ENCODE measurements around the gene PDZD4.
"Not testable (repeated sequence)": the region's sequence is repeated elsewhere in the genome, so short reads cannot be mapped to it uniquely, and the experiment has no call there.

The PDZD4 gene

DNA sequence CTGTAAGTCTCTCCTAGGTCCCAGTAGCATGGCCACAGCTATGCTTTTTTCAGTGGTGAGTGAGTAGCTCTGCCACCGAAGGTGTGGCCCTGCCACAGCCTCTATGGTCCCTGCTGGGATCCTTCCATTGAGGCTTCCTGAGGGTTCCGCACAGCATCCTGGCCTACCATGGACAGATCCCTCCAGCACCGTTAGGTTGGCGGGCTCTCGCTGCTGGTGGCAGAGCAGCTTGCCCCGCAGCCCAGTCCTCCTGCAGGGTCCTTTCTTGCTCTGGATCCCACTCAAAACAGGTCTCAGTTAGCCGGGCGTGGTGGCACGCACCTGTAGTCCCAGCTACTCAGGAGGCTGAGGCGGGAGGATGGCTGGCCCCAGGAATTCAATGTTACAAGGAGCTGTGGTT, 2.4 kb upstream of the PDZD4 start:
- no peak for DNase-seq (ENCODE audit: low spot score)

DNA sequence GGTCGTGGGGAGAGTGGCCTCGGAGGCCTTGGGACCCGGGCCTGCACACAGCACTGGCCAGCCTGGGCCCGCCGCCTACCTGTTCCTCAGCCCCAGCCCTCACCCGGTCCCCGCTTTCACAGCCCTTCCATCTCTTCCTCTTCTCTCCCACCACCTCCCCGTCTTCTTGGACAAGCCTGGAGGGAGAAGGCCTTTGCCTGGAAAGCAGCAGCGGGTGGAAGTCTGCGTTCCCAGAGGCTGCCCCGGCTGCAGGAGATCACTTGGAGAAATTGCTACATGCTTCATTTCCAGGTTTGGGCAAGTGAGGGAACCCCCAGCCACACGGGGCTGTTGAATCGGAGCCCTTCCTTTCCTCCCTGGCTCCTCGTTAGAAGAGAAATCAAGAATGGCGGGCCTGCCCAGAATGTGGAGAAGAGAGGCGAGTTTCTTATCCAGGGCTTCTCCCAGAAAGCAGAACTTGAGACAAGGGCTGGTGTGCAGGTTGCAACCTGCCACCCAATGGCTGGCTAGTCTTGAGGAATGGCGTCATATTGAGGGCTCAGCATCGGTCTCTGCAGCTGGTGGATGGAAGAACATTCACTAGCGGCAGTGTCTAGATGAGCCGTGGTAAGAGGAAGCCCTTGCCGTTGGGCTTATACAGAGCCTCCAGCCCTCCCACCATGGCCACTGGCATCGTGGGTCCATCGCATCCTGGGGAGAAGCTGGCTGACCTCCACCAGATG, 1.2 kb upstream of the PDZD4 start:
- no peak for DNase-seq (ENCODE audit: low spot score)

DNA sequence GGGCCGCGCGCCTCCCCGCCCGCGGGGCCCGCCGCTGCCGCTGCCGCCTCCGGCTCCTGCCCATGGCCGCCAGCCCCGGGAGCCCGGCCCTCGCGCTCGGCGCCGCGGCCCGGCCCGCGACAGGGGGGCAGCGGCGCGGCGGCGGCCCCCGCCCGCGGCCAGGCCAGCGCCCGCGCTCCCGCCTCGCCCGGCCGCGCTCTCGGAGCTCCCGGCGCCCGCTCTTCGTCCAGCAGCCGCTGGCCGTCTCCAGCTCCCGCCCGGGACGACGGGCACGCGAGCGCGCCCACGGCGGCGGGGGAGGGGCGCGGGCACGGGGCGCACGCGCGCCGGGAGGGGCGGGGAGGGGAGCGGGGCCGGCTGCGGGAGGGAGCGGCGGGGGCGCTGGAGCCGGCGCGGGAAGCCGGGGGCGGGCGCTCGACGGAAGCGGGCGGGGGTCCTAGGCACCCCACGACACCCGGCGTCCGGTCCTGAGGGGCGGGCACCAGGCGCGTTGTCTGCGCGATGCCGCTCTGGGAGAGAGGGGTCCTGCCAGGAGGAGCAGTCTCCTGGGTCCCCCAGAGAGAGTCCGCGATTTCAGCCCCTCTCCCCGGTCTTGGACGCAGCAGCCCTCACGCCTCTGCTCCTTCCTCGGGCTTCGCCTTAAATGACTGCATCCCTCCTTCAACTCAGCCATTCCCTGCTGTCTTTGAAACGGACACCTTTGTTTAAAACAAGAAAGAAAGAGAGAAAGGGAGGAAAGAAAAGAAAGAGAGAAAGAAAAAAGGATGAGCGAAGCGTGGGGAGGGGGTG, 490 bp upstream of the PDZD4 start:
- no peak for DNase-seq (ENCODE audit: low spot score)

DNA sequence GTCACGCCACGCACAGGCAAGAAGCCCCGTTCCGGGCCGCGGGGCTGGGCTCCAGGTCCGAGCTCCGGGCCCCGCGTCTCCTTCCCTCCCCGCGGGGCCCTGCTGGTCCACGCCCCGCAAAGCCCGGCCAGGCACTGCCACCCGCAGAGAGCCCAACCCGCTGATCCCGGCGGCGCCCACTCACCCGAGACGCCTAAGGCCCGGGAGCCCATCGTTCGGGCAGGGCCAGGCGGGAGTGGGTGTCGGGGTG, 870 bp downstream of the PDZD4 start:
- DNase-seq (ENCODE audit: low spot score), result no peak

DNA sequence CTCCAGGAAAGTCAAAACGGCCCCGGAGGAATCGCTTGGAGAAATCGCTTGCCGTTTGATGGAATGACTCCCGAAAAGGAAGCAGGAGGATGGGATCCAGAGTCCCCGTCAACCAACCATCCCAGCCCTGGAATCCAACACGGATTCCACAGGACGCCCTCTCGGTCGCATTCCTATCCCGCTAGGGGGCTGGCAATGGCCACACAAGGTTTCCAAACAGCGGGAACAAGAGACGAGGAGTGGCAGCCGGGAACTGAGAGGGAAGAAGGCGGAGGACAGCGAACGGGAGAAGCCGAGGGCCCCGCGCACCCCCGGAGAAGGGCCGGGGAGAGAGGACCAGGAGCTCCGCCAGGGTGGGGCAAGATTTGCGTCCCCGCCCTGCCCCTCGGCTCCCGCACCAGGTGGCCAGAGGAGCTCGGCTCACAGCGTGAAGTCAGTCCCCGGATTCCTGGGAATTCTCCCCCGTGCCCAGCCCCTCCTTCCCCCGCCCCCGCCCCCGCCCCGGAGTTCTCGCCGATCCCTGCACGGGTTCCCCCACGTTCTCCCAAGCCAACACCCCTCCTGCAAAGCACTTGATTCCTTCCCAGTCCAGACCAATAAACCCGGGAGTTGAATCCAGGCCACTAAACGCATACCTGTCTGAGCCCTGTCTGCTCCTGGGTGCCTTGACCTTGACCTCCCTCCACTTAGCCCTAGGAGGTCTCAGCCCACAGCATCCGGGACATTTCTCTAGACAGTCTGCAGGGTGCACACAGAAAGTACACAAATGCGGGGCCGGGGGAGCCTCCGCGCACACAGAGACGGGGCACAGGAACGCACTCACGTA, 1.4 kb downstream of the PDZD4 start:
- no peak for DNase-seq (ENCODE audit: low spot score)

DNA sequence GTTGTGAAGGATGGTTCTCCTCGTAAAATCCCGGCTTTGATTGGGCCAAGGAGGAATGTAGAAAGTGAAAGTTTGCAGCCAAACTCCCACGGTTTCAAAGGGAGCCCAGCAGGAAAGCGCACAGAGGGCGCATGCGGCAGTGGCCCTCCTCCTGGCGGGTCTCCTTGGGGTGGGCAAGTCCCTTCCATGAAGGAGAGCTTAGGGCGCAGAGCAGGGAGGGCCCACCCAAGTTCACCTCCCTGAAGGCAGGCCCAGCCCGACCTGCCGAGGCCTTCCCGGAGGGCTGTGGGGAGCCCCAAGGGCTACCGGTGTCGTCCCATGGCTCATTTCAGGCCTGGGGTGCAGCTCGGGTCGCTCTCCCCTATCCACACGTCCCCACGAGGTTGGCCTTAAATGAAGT, 2.0 kb downstream of the PDZD4 start:
- DNase-seq (ENCODE audit: low spot score), result peak; percentile 1

- no peak for DNase-seq (ENCODE audit: low spot score)
Measured at GRCh38 chrX:153827903-153828302, 2.4 kb downstream of the PDZD4 start.

- no peak for DNase-seq (ENCODE audit: low spot score)
Measured at GRCh38 chrX:153827016-153827415, 3.3 kb downstream of the PDZD4 start.

- DNase-seq (ENCODE audit: low spot score), result no peak
Measured at GRCh38 chrX:153825042-153825441, 5.3 kb downstream of the PDZD4 start.

DNA sequence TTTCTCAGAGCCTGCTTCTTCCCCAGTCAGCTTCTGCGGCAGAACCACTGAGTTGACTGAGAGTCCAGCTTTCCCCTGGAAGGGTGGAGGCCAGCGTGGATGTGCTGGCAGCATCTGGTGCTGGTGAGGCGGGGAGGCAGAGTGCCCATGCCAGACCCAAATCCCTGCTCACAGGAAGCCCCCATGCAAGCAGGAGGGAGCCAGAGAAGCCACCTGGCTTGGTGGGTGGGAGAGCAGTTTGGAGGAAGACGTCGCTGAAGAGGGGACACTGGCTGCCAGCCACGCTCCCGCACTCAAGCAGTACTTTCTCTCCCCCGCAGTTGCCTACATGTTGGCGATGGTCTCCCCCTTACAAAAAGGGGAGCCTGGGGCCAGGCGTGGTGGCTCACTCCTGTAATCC, 6.0 kb downstream of the PDZD4 start:
- DNase-seq (ENCODE audit: low spot score), result peak; percentile 0

- DNase-seq (ENCODE audit: low spot score), result no peak
Measured at GRCh38 chrX:153821066-153821465, 9.3 kb downstream of the PDZD4 start.

GRCh38 chrX:153820601-153821000, 9.7 kb downstream of the PDZD4 start:
- DNase-seq (ENCODE audit: low spot score), result no peak

- DNase-seq (ENCODE audit: low spot score), result no peak
Measured at GRCh38 chrX:153819384-153820040, 10.8 kb downstream of the PDZD4 start.

- DNase-seq (ENCODE audit: low spot score), result peak; percentile 59
Measured at GRCh38 chrX:153818571-153819383, 11.6 kb downstream of the PDZD4 start.

GRCh38 chrX:153818064-153818463, 12.3 kb downstream of the PDZD4 start:
- DNase-seq (ENCODE audit: low spot score), result not testable (repeated sequence)

GRCh38 chrX:153816831-153817690, 13.3 kb downstream of the PDZD4 start:
- no peak for DNase-seq (ENCODE audit: low spot score)

DNA sequence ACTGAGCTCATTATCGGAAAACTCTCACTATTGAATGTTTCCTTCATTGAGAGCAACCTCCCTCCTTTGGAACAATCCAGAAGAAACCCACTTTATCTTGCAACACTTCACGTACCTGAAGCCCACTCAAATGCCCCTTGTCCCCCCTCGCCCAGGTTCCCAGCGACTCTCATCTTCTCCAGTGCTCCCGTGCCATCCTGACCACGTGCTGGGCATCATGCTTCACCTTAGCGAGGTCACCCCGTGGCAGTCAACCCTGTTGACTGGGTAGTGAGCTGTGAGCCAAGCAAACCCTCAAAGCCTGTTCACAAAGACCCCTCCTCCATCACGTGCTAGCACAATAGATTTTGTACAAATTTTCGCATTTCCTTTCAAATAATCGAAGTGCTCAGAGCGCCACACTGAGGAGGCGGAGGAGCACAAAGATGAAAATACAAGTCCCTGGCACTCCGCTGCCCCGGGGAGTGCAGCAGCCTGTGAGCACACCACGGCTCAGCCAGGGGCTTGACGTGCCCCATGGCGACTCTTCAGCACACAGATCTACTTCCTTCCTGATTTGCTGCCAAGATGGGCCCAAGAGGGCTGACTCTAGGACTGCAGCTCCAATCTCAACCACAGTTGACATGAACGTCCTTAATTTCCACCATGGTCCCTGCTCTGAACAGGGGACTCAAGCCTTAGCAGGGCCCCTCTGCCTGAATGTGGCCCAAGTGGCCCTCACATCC, 15.6 kb downstream of the PDZD4 start:
- no peak for DNase-seq (ENCODE audit: low spot score)

GRCh38 chrX:153813161-153813560, 17.2 kb downstream of the PDZD4 start:
- DNase-seq (ENCODE audit: low spot score), result no peak

GRCh38 chrX:153812220-153812619, 18.1 kb downstream of the PDZD4 start:
- DNase-seq (ENCODE audit: low spot score), result no peak

GRCh38 chrX:153807976-153808375, 22.4 kb downstream of the PDZD4 start:
- no peak for DNase-seq (ENCODE audit: low spot score)
